Loucy (cell line): Measurements from ENCODE around the gene LPP.

Source experiments
- H2AFZ ChIP-seq: fragments of 200-600 bp; sonication (generic); 2 replicates; pipeline ENCODE4 v1.6.0; 2016; ENCODE audit warnings: antibody characterized with exemption, mild to moderate bottlenecking, low read length, moderate library complexity
- H3F3A ChIP-seq: fragments of 200-600 bp; 2 replicates; pipeline ENCODE4 v1.6.0; 2016; ENCODE audit warnings: antibody characterized with exemption, low read depth, mild to moderate bottlenecking
- H3K27me3 ChIP-seq: fragments of 200-600 bp; sonication (generic); 2 replicates; pipeline ENCODE4 v1.6.1; 2014; ENCODE audit warnings: low read length, mild to moderate bottlenecking; ENCODE audit not compliant: insufficient read depth, poor library complexity, severe bottlenecking
- H3K36me3 ChIP-seq: fragments of 200-600 bp; sonication (generic); 2 replicates; pipeline ENCODE4 v1.6.1; 2016; ENCODE audit warnings: low read length; ENCODE audit not compliant: insufficient read depth
- H3K4me1 ChIP-seq: fragments of 200-600 bp; sonication (generic); 2 replicates; pipeline ENCODE4 v1.5.1; 2014; ENCODE audit warnings: low read length, mild to moderate bottlenecking; ENCODE audit not compliant: insufficient read depth, poor library complexity, severe bottlenecking
- H3K4me2 ChIP-seq: fragments of 200-600 bp; sonication (generic); 2 replicates; pipeline ENCODE4 v1.6.0; 2014; ENCODE audit warnings: antibody characterized with exemption, low read length, low read depth, mild to moderate bottlenecking; ENCODE audit not compliant: poor library complexity, severe bottlenecking
- H3K4me3 ChIP-seq: fragments of 200-600 bp; sonication (generic); 2 replicates; pipeline ENCODE4 v1.5.1; 2014; ENCODE audit warnings: low read length, mild to moderate bottlenecking, mixed read lengths; ENCODE audit not compliant: poor library complexity, severe bottlenecking
- H3K79me2 ChIP-seq: fragments of 200-600 bp; sonication (generic); 2 replicates; pipeline ENCODE4 v1.6.1; 2014; ENCODE audit warnings: low read length; ENCODE audit not compliant: insufficient read depth
- H3K9ac ChIP-seq: fragments of 200-600 bp; sonication (generic); 2 replicates; pipeline ENCODE4 v1.6.0; 2014; ENCODE audit warnings: mild to moderate bottlenecking, low read depth, low read length, moderate library complexity; ENCODE audit not compliant: poor library complexity, severe bottlenecking
- H3K9me2 ChIP-seq: fragments of 200-600 bp; sonication (generic); replicated peaks from 2 replicates; pipeline ENCODE4 v1.6.1; 2016; ENCODE audit warnings: low read depth, low read length, mixed read lengths
- H3K9me3 ChIP-seq: fragments of 200-600 bp; sonication (generic); 2 replicates; pipeline ENCODE4 v1.6.1; 2014; ENCODE audit warnings: mild to moderate bottlenecking, antibody characterized with exemption, low read length, low read depth; ENCODE audit not compliant: insufficient read depth
- H4K20me1 ChIP-seq: fragments of 200-600 bp; sonication (generic); 2 replicates; pipeline ENCODE4 v1.6.0; 2014; ENCODE audit warnings: antibody characterized with exemption, low read length, mild to moderate bottlenecking; ENCODE audit not compliant: insufficient read depth, poor library complexity, severe bottlenecking
- EZH2phosphoT487 ChIP-seq: fragments of 200-600 bp; IDR thresholded peaks from 2 replicates; pipeline ENCODE4 v1.6.1; 2018; ENCODE audit warnings: antibody characterized with exemption, mild to moderate bottlenecking, moderate library complexity, borderline replicate concordance
- TF ChIP-seq, protein P1 (sequence below): fragments of 200-600 bp; sonication (generic); conservative IDR thresholded peaks from 2 replicates; pipeline ENCODE4 v1.5.1; 2014; ENCODE audit warnings: mild to moderate bottlenecking, antibody characterized with exemption, low read length

LPP gene

DNA sequence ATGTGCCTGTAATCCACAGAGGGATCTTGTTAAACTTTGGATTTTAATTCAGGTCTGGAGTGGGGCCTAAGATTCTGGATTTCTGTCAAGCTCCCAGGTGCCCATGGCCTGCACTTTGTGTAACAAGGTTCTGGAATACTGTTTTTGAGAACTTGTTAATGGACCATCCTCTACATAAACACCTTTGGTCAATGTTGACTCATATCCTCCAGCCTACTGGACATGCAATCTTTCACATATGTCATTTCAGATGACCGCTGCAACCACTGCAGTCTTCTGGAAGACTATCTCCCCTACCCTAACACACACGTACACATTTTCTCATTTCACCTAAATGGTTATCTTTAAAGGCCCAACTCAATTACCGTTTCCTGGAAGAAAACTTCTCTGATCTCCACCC is 715.7 kb downstream of the LPP start:
- Histone ChIP-seq H3K4me1 (no peaks in the 10 kb centered on the region), H3K4me3 (no peak overlapping the region), H3K27me3 (no peaks in the 10 kb centered on the region), H3F3A (no peaks in the 10 kb centered on the region), H3K36me3 (peaks cover 24% of the 10 kb centered on the region; the same call in 1 of the 2 replicates), H2AFZ (no peak overlapping the region), H3K79me2 (no peaks in the 10 kb centered on the region), H4K20me1 (no peaks in the 10 kb centered on the region), H3K9me3 (no peaks in the 10 kb centered on the region), H3K4me2 (no peak overlapping the region), H3K9ac (no peak overlapping the region), H3K9me2 (no peaks in the 10 kb centered on the region)
- no peak for TF ChIP-seq EZH2phosphoT487
- TF ChIP-seq, protein P1, sequence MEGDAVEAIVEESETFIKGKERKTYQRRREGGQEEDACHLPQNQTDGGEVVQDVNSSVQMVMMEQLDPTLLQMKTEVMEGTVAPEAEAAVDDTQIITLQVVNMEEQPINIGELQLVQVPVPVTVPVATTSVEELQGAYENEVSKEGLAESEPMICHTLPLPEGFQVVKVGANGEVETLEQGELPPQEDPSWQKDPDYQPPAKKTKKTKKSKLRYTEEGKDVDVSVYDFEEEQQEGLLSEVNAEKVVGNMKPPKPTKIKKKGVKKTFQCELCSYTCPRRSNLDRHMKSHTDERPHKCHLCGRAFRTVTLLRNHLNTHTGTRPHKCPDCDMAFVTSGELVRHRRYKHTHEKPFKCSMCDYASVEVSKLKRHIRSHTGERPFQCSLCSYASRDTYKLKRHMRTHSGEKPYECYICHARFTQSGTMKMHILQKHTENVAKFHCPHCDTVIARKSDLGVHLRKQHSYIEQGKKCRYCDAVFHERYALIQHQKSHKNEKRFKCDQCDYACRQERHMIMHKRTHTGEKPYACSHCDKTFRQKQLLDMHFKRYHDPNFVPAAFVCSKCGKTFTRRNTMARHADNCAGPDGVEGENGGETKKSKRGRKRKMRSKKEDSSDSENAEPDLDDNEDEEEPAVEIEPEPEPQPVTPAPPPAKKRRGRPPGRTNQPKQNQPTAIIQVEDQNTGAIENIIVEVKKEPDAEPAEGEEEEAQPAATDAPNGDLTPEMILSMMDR = no peak

DNA sequence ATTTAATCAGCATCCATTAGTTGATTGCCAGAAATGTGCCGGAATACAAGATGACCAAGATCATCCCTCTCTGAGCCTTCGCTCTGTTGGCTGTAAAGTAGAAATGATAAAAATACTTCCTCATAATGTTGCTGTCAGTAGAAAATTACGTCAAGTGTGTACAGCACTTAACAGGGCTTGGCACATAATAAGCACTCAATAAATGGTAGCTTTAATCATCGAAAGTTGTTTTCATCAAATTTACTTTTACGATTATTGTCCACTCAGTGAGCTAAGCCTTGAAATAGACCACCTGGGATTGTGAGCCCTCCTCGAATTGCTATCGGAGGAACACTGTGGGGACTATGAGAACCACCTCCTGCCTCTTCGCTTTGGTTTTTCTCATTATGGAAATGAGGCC is 716.5 kb downstream of the LPP start:
- Histone ChIP-seq H3K4me2 (no peak overlapping the region), H2AFZ (no peak overlapping the region), H3F3A (no peaks in the 10 kb centered on the region), H3K4me3 (no peak overlapping the region), H4K20me1 (no peaks in the 10 kb centered on the region), H3K36me3 (peaks cover 32% of the 10 kb centered on the region; the same call in 1 of the 2 replicates), H3K9ac (no peak overlapping the region), H3K9me3 (no peaks in the 10 kb centered on the region), H3K9me2 (no peaks in the 10 kb centered on the region), H3K27me3 (no peaks in the 10 kb centered on the region), H3K79me2 (no peaks in the 10 kb centered on the region), H3K4me1 (no peaks in the 10 kb centered on the region)
- TF ChIP-seq, protein P1 = no peak
- no peak for TF ChIP-seq EZH2phosphoT487

DNA sequence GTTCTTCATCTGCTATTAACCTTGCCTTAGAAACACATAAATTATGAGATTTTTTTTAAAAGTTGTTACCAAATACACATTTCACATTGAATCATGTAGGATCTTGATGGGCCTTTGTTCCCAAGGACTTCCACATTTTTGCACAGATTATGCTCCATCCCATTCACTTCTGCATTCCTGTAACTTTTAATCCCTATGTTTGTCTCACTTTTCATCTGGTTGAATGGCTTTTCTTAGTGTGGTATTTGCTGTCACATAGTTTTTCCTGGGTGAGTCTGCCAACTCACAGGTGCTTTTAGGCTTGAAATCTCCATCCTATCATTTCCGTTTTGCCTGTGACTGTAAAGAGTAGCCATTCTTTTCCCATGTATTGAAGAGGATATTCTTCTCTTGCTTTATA is 720.6 kb downstream of the LPP start:
- H3K36me3 ChIP-seq = peaks cover 33% of the 10 kb centered on the region; the same call in 1 of the 2 replicates
- H3K79me2 ChIP-seq = no peaks in the 10 kb centered on the region
- TF ChIP-seq EZH2phosphoT487 = no peak

DNA sequence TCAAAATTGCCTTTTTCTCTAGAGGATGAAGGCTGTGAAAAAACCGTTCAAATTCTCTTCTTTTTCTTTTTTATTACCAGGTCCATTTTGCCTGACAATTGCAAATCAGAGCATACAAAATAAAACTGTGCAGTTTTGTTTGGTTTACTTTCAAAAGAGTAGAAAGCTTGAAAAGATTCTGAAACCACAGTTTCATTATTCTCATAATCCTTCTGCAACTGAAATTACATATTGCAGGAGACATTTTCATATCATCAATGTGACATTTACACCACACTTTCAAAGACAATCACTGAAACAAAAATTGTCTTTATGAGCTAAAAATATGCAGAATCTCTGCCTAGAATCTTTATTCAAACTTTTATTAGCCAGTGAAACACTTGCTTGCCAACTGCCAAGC is 721.5 kb downstream of the LPP start:
- no peak overlapping the region for H3K4me3 ChIP-seq
- no peak overlapping the region for H3K4me2 ChIP-seq
- no peak overlapping the region for H2AFZ ChIP-seq
- no peaks in the 10 kb centered on the region for H3K9me3 ChIP-seq
- H3K79me2 ChIP-seq = no peaks in the 10 kb centered on the region
- H3F3A ChIP-seq = no peaks in the 10 kb centered on the region
- no peaks in the 10 kb centered on the region for H3K27me3 ChIP-seq
- H3K9ac ChIP-seq = no peak overlapping the region
- H3K9me2 ChIP-seq = no peaks in the 10 kb centered on the region
- TF ChIP-seq, protein P1 = no peak
- no peak for TF ChIP-seq EZH2phosphoT487
- H3K36me3 ChIP-seq = peaks cover 33% of the 10 kb centered on the region; the same call in 1 of the 2 replicates
- no peaks in the 10 kb centered on the region for H4K20me1 ChIP-seq
- no peaks in the 10 kb centered on the region for H3K4me1 ChIP-seq

More for the DNA sequence above, 720.6 kb downstream of the LPP start:
- H3K9me2 ChIP-seq = no peaks in the 10 kb centered on the region
- no peaks in the 10 kb centered on the region for H3K9me3 ChIP-seq
- no peak overlapping the region for H3K9ac ChIP-seq
- H3K4me2 ChIP-seq = no peak overlapping the region
- no peaks in the 10 kb centered on the region for H4K20me1 ChIP-seq
- H2AFZ ChIP-seq = no peak overlapping the region
- H3K27me3 ChIP-seq = no peaks in the 10 kb centered on the region
- H3K4me1 ChIP-seq = no peaks in the 10 kb centered on the region
- no peaks in the 10 kb centered on the region for H3F3A ChIP-seq
- no peak overlapping the region for H3K4me3 ChIP-seq
